HG03442 (cell line): Measurements from ENCODE around the gene RSPH3.

ENCODE experiments used
- ATAC-seq: cut with Tn5 transposase; IDR thresholded peaks from one replicate; pipeline ENCODE4 v1.9.1; 2021; ENCODE audit warnings: mild to moderate bottlenecking, moderate library complexity; ENCODE audit not compliant: unreplicated experiment

The RSPH3 gene

DNA sequence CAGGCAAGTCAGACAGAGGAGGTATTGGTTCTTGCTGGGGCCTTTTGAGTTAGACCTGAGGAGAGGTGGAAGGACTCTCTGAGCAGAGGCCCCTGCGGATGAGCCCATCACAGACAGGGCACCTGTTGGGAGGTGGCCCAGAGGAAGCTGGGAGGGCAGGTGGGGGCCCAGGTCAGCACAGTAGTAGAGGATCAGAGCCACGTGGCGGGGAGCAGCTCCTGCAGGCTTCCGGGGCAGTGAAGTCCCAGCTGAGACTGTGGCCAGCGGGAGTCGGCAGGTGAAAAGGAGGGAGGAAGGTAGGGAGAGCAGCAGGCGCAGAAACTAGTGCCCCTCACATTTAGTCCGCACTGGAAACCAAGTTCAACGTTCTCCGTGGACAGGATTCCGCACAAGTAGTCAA, 61.8 kb downstream of the RSPH3 start:
- no peak for ATAC-seq

DNA sequence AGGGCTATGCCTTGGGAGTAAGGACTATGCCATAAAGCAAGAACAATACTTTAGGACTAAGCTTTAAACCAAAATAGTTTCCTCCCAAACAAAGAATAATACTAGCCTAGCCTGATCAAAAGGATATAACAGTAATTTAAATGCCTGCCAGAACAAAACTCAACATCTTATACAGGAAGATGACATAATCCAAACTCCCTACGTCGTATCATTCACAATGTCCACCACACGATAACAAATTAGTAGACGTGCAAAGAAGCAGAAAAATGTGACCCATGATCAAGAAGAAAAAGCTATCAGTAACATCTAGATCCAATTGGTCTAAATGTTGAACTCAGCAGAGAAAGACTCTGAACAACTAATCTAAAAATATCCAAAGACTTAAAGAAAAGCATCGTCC, 65.8 kb downstream of the RSPH3 start:
- no peak for ATAC-seq

GRCh38 chr6:158933079-158933595, 66.9 kb downstream of the RSPH3 start:
- no peak for ATAC-seq

DNA sequence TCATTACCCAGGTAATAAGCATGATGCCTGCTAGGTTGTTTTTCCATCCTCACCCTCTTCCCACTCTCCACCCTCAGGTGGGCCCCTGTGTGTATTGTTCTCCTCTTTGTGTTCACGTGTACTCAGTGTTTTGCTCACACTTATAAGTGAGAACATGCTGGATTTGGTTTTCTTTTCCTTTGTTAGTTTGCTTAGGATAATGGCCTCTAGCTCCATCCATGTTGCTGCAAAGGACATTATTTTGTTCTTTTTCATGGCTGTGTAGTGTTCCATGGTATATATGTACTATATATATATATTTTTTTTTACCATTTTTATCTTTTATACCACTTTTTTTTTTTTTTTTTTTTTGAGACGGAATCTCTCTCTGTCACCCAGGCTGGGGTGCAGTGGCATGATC, 71.9 kb downstream of the RSPH3 start:
- ATAC-seq: no peak

- no peak for ATAC-seq
Observed at GRCh38 chr6:158926414-158926813, 73.6 kb downstream of the RSPH3 start.

- no peak for ATAC-seq
Observed at GRCh38 chr6:158924499-158925455, 75.2 kb downstream of the RSPH3 start.

DNA sequence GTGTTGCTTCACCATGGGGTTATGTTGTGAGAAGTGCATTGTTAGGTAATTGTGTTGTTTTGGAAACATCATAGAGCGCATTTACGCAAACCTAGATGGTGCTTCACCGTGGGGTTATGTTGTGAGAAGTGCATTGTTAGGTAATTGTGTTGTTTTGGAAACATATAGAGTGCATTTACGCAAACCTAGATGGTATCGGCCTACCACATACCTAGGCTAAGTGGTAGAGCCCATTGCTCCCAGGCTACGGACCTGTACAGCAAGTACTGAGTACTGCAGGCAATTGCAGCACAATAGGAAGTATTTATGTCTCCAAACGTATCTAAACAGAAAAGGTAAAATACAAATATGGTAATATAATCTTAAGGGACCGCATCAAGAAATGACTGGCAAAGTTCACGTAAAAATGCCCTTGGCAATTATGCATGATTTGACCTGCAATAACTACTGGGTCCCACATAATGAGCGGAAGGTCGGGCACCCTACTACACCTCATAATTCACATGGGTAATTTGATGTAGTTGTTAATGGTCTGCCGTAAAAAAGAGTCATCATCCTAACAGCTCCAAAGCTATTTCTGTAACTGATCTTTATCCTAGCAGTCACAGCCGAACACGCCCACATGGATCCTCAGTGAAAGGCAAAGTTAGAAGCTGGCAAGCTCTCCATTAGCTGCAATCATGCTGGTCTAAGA, 76.0 kb downstream of the RSPH3 start:
- no peak for ATAC-seq
